Gastroesophageal sphincter (tissue), 4 donors: ENCODE results near the gene RLIM. TPM values are rescaled to one million over a fixed set of nuclear protein-coding genes. Genes with fewer than 3 reads are reported as not detected.

ENCODE experiments used
- ATAC-seq: fragments of 150-250 bp; one replicate; pipeline ENCODE4 v1.9.1; 2016; ENCODE audit warnings: mild to moderate bottlenecking, moderate library complexity
- H3K27ac ChIP-seq, 4 donors: fragments of 200-600 bp; sonication (generic) in 3 of 4; 1 replicate in 3 of 4; 2 replicates in 1 of 4; pipeline ENCODE4 v1.5.1; 2016 to 2019
- H3K27me3 ChIP-seq: fragments of 200-600 bp; sonication (generic); one replicate; pipeline ENCODE4 v1.5.1; 2019
- H3K36me3 ChIP-seq, 2 donors: fragments of 200-600 bp; sonication (generic); one replicate each; pipeline ENCODE4 v1.5.1; 2019; ENCODE audit warnings: control low read depth in 1 of 2
- H3K4me1 ChIP-seq, 3 donors: fragments of 200-600 bp; sonication (generic); 1 replicate in 2 of 3; 2 replicates in 1 of 3; pipeline ENCODE4 v1.5.1; 2016 to 2019; ENCODE audit warnings: control low read depth in 2 of 3
- H3K4me3 ChIP-seq, 2 donors: fragments of 200-600 bp; sonication (generic); one replicate each; pipeline ENCODE4 v1.5.1; 2019; ENCODE audit warnings: mild to moderate bottlenecking in 1 of 2, moderate library complexity in 1 of 2
- H3K9me3 ChIP-seq, 3 donors: fragments of 200-600 bp; sonication (generic); one replicate each; pipeline ENCODE4 v1.5.1; 2017 to 2019; ENCODE audit warnings: control low read depth in 2 of 3
- CTCF ChIP-seq, 4 experiments: fragments of 200-600 bp in 2 of 4; fragments of 450-650 bp in 2 of 4; sonication (generic) in 1 of 4; IDR thresholded peaks; one replicate each; pipeline ENCODE4 v1.5.1; 2017 to 2019; ENCODE audit warnings: antibody characterized with exemption in 4 of 4, mild to moderate bottlenecking in 2 of 4, moderate library complexity in 2 of 4
- EP300 ChIP-seq: sonication (generic); formaldehyde crosslinking; IDR thresholded peaks from one replicate; pipeline ENCODE4 v1.6.1; 2017; ENCODE audit warnings: antibody characterized with exemption, mild to moderate bottlenecking
- POLR2A ChIP-seq, 2 donors: fragments of 450-650 bp; IDR thresholded peaks; one replicate each; pipeline ENCODE4 v1.6.1; 2017; ENCODE audit warnings: antibody characterized with exemption in 2 of 2, mild to moderate bottlenecking in 2 of 2, moderate library complexity in 1 of 2
- POLR2AphosphoS5 ChIP-seq: sonication (generic); formaldehyde crosslinking; IDR thresholded peaks from one replicate; pipeline ENCODE4 v1.6.1; 2017; ENCODE audit warnings: antibody characterized with exemption
- WGBS, 2 donors: methylation state at CpG; one replicate each; pipeline ENCODE4 v1.1.5; 2018; ENCODE audit warnings: low coverage in 1 of 2; 5-methylcytosine and 5-hydroxymethylcytosine counted together
- total RNA-seq, 4 donors: library from RNA; depleted of rRNA; stranded (reverse); fragments of >200 nt; gene quantifications; one replicate each; pipeline ENCODE4 v1.1.0, GENCODE V29; 2016

RLIM gene
- total RNA-seq, 4 donors from 2014 or later = 20.6 to 38.0 (median 31.7) TPM

DNA sequence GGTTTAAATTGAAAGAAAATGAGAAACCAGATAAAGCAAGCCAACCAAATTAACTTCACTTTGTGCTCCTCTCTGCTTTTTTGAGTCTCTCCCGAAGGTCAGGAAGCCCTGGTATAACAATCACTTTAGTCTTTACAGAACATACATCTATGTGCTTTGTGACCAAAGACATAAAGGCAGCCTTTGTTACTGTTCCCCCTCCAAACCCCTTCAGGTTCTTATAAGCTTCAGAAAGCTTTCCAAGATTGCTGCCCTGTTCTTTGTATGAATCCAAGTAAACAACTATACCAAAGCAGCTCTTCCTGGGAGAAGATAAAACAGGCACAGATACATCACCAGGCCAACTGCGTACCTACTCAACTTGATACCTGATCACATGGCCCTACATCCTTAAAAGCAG is 28.7 kb downstream of the RLIM start:
- 71 to 83% methylated on average over 1 of the region's 2 CpGs for WGBS, 2 donors
- Histone ChIP-seq H3K4me3 (no peak overlapping the region), H3K9me3 (no peaks in the 10 kb centered on the region), H3K4me1 (no peaks in the 10 kb centered on the region), H3K36me3 (peaks cover 0 to 8% of the 10 kb centered on the region in 2 donors), H3K27me3 (no peaks in the 10 kb centered on the region), H3K27ac (no peak overlapping the region)
- no peak for TF ChIP-seq POLR2AphosphoS5
- TF ChIP-seq EP300 = no peak
- TF ChIP-seq POLR2A (IDR thresholded peaks at IDR 0.05) = no peak
- no peak for TF ChIP-seq CTCF (IDR thresholded peaks at IDR 0.05)
- ATAC-seq = no peak

DNA sequence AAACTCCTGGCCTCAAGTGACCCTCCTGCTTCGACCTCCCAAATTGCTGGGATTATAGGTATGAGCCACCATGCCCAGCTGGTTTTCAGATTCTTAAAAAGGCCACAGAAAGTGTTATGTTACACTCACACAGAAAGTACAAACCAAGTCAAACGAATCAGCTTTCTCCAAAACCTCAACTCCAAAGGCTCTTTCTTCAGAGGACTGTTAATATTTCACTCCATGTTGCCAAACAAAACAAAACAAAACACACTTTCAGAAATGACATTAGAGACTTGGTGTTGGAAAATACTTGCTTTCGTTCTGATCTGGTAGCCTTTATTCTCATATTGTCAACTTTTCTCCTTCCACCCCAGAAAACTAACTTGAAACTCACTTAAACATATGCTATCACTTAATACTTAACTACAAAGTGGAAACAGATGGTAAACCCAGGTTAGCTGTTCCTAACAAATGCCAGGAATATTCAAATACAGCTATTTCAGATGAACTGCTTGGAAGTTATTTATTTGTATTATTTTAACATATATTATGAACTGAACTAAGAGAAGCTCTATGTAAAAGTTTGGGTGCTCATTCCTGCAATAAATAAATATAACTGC is 34.7 kb downstream of the RLIM start:
- no peak for ATAC-seq
- Histone ChIP-seq H3K27me3 (no peaks in the 10 kb centered on the region), H3K27ac (no peak overlapping the region), H3K9me3 (no peaks in the 10 kb centered on the region), H3K4me1 (no peaks in the 10 kb centered on the region), H3K4me3 (no peak overlapping the region), H3K36me3 (peaks cover 0 to 4% of the 10 kb centered on the region in 2 donors)
- no peak for TF ChIP-seq POLR2A (IDR thresholded peaks at IDR 0.05)
- no peak for TF ChIP-seq EP300
- no peak for TF ChIP-seq POLR2AphosphoS5
- TF ChIP-seq CTCF (IDR thresholded peaks at IDR 0.05) = no peak
- WGBS, 2 donors = 43 to 44% methylated on average over 2 to 3 of the region's 3 CpGs

GRCh38 chrX:74578137-74578536 is 36.3 kb downstream of the RLIM start:
- no peak for ATAC-seq
- Histone ChIP-seq H3K4me1 (no peaks in the 10 kb centered on the region), H3K27ac (no peak overlapping the region), H3K36me3 (peaks cover 0 to 2% of the 10 kb centered on the region in 2 donors), H3K4me3 (no peak overlapping the region), H3K27me3 (no peaks in the 10 kb centered on the region), H3K9me3 (no peaks in the 10 kb centered on the region)
- 60% methylated on average over 1 of the region's 3 CpGs; no CpG with 5 or more reads in 1 of the 2 donors for WGBS, 2 donors
- TF ChIP-seq EP300 (no peak), POLR2AphosphoS5 (no peak), POLR2A (IDR thresholded peaks at IDR 0.05) (no peak), CTCF (IDR thresholded peaks at IDR 0.05) (no peak)

GRCh38 chrX:74557378-74557777 is 57.0 kb downstream of the RLIM start:
- WGBS, 2 donors = 60 to 93% methylated on average over 2 of the region's 2 CpGs
- no peak for TF ChIP-seq POLR2A (IDR thresholded peaks at IDR 0.05)
- TF ChIP-seq POLR2AphosphoS5 = no peak
- no peak for TF ChIP-seq CTCF (IDR thresholded peaks at IDR 0.05)
- no peak for TF ChIP-seq EP300
- Histone ChIP-seq H3K4me3 (no peak overlapping the region), H3K27ac (no peak overlapping the region), H3K36me3 (no peaks in the 10 kb centered on the region), H3K27me3 (no peaks in the 10 kb centered on the region), H3K9me3 (no peaks in the 10 kb centered on the region), H3K4me1 (no peaks in the 10 kb centered on the region)
- ATAC-seq = no peak

- Histone ChIP-seq H3K9me3 (no peaks in the 10 kb centered on the region), H3K4me1 (no peaks in the 10 kb centered on the region), H3K27ac (no peak overlapping the region), H3K36me3 (no peaks in the 10 kb centered on the region), H3K4me3 (no peak overlapping the region), H3K27me3 (no peaks in the 10 kb centered on the region)
- no peak for ATAC-seq
- TF ChIP-seq CTCF (IDR thresholded peaks at IDR 0.05) = no peak
- no peak for TF ChIP-seq POLR2A (IDR thresholded peaks at IDR 0.05)
- TF ChIP-seq POLR2AphosphoS5 = no peak
- TF ChIP-seq EP300 = no peak
- 60 to 61% methylated on average over 2 of the region's 2 CpGs for WGBS, 2 donors
Measured at GRCh38 chrX:74551934-74552333, 62.5 kb downstream of the RLIM start.
